Cardiac muscle cell (in vitro differentiated cells and primary cell): ENCODE results near the gene SRPK1. TPM values are rescaled to one million over a fixed set of nuclear protein-coding genes. Genes with fewer than 3 reads are reported as not detected.
A peak's percentile ranks its signal among the peaks of the same experiment; 100 is the strongest.

Experiments
- DNase-seq, 2 donors: peaks; one replicate each; pipeline versions ENCODE4 v3.0.0 to v3.0.0-alpha.2; 2010 to 2017; ENCODE audit warnings: low read depth in 1 of 2, low spot score in 1 of 2
- H3K27ac ChIP-seq: fragments of 200-600 bp; sonication (generic); 2 replicates; pipeline ENCODE4 v1.5.1; 2016
- H3K27me3 ChIP-seq: fragments of 200-600 bp; sonication (generic); 2 replicates; pipeline ENCODE4 v1.6.0; 2016; ENCODE audit warnings: control low read depth
- H3K36me3 ChIP-seq: fragments of 200-600 bp; sonication (generic); 2 replicates; pipeline ENCODE4 v1.5.1; 2016; ENCODE audit warnings: control low read depth
- H3K4me1 ChIP-seq: fragments of 200-600 bp; sonication (generic); 2 replicates; pipeline ENCODE4 v1.8.1; 2017; ENCODE audit warnings: low read depth, mild to moderate bottlenecking, mixed run types
- H3K4me3 ChIP-seq: fragments of 200-600 bp; sonication (generic); 2 replicates; pipeline ENCODE4 v1.5.1; 2016; ENCODE audit warnings: mild to moderate bottlenecking
- H3K9me3 ChIP-seq: fragments of 200-600 bp; sonication (generic); 2 replicates; pipeline ENCODE4 v1.5.1; 2017; ENCODE audit warnings: low read depth, mild to moderate bottlenecking, control low read depth
- CTCF ChIP-seq: IDR thresholded peaks from 2 replicates; pipeline ENCODE4 v1.5.1; 2012; ENCODE audit warnings: low read depth, mild to moderate bottlenecking, low read length
- polyA plus RNA-seq: library from polyadenylated mRNA; unstranded; fragments of >200 nt; fragmentation: Nextera tagmentation; extraction: Ambion mirVana; gene quantifications from 2 replicates; pipeline ENCODE4 v1.2.1, GENCODE V29; 2016
- total RNA-seq: library from RNA; depleted of rRNA; stranded (reverse); fragments of >200 nt; gene quantifications from 2 replicates; pipeline ENCODE4 v1.2.3, GENCODE V29; 2016

The SRPK1 gene
- total and polyA plus RNA-seq, 2 experiments from 2014 or later: 37.6 to 52.0 TPM

- H3K4me1 ChIP-seq: no peaks in the 10 kb centered on the region
- no peak for TF ChIP-seq CTCF
- H3K36me3 ChIP-seq: no peaks in the 10 kb centered on the region
- H3K27me3 ChIP-seq: no peaks in the 10 kb centered on the region
- no peaks in the 10 kb centered on the region for H3K9me3 ChIP-seq
- no peak overlapping the region for H3K27ac ChIP-seq
- H3K4me3 ChIP-seq: no peak overlapping the region
- no peak for DNase-seq
These were observed 13.1 kb downstream of the SRPK1 start for GRCh38 chr6:35907750-35908149.

GRCh38 chr6:35906499-35906846 lies 14.4 kb downstream of the SRPK1 start:
- Histone ChIP-seq H3K4me3 (no peak overlapping the region), H3K9me3 (no peaks in the 10 kb centered on the region), H3K27ac (no peak overlapping the region), H3K36me3 (no peaks in the 10 kb centered on the region), H3K27me3 (no peaks in the 10 kb centered on the region), H3K4me1 (no peaks in the 10 kb centered on the region)
- peak in 1 of 2 donors; percentile 25 for DNase-seq
- TF ChIP-seq CTCF: no peak

GRCh38 chr6:35905841-35906498 lies 14.9 kb downstream of the SRPK1 start:
- Histone ChIP-seq H3K27me3 (no peaks in the 10 kb centered on the region), H3K9me3 (no peaks in the 10 kb centered on the region), H3K4me3 (no peak overlapping the region), H3K36me3 (no peaks in the 10 kb centered on the region), H3K4me1 (no peaks in the 10 kb centered on the region), H3K27ac (no peak overlapping the region)
- no peak for TF ChIP-seq CTCF
- DNase-seq: peak in 1 of 2 donors; percentile 14

- no peak for DNase-seq
- H3K27me3 ChIP-seq: no peaks in the 10 kb centered on the region
- H3K27ac ChIP-seq: no peak overlapping the region
- no peak overlapping the region for H3K4me3 ChIP-seq
- no peaks in the 10 kb centered on the region for H3K4me1 ChIP-seq
- H3K9me3 ChIP-seq: no peaks in the 10 kb centered on the region
- TF ChIP-seq CTCF: no peak
- no peaks in the 10 kb centered on the region for H3K36me3 ChIP-seq
These were observed 15.6 kb downstream of the SRPK1 start for GRCh38 chr6:35905141-35905785.

- Histone ChIP-seq H3K36me3 (no peaks in the 10 kb centered on the region), H3K27ac (no peak overlapping the region)
- no peak for TF ChIP-seq CTCF
These were observed 17.2 kb downstream of the SRPK1 start for GRCh38 chr6:35903679-35904078.

More at GRCh38 chr6:35903679-35904078, 17.2 kb downstream of the SRPK1 start:
- Histone ChIP-seq H3K27me3 (no peaks in the 10 kb centered on the region), H3K4me1 (no peaks in the 10 kb centered on the region), H3K9me3 (no peaks in the 10 kb centered on the region), H3K4me3 (no peak overlapping the region)
- DNase-seq: no peak
